A172 (cell line): ENCODE data around the gene NBEA. TPM values are rescaled to one million over a fixed set of nuclear protein-coding genes. Genes with fewer than 3 reads are reported as not detected.

Source experiments
- DNase-seq: peaks from one replicate; pipeline ENCODE4 v3.0.0-alpha.2; 2015; ENCODE audit warnings: low spot score
- total RNA-seq: library from RNA; depleted of rRNA; stranded (reverse); fragments of >200 nt; shearing (Covaris generic); gene quantifications from 2 replicates; pipeline ENCODE4 v1.2.3, GENCODE V29; 2014

NBEA gene
- total RNA-seq, 1 experiment from 2014 or later = 2.5 TPM

GRCh38 chr13:35501661-35502235 lies 559.7 kb downstream of the NBEA start:
- DNase-seq = no peak

GRCh38 chr13:35502456-35502855 lies 560.4 kb downstream of the NBEA start:
- no peak for DNase-seq

GRCh38 chr13:35512271-35512920 lies 570.3 kb downstream of the NBEA start:
- DNase-seq = peak; percentile 75

GRCh38 chr13:35514061-35514477 lies 572.0 kb downstream of the NBEA start:
- no peak for DNase-seq

GRCh38 chr13:35514801-35515502 lies 572.9 kb downstream of the NBEA start:
- DNase-seq = no peak

- peak; percentile 47 for DNase-seq
Measured at GRCh38 chr13:35518337-35518946, 576.4 kb downstream of the NBEA start.

- DNase-seq = no peak
Measured at GRCh38 chr13:35524171-35524570, 582.1 kb downstream of the NBEA start.

GRCh38 chr13:35526577-35526976 lies 584.5 kb downstream of the NBEA start:
- DNase-seq = no peak

GRCh38 chr13:35527451-35527850 lies 585.4 kb downstream of the NBEA start:
- DNase-seq = no peak

GRCh38 chr13:35530147-35530546 lies 588.1 kb downstream of the NBEA start:
- DNase-seq = no peak

GRCh38 chr13:35530581-35530980 lies 588.5 kb downstream of the NBEA start:
- DNase-seq = no peak

GRCh38 chr13:35531526-35531925 lies 589.5 kb downstream of the NBEA start:
- DNase-seq = no peak

GRCh38 chr13:35534343-35534742 lies 592.3 kb downstream of the NBEA start:
- no peak for DNase-seq

- DNase-seq = no peak
Measured at GRCh38 chr13:35548790-35549189, 606.7 kb downstream of the NBEA start.

GRCh38 chr13:35549481-35549880 lies 607.4 kb downstream of the NBEA start:
- peak; percentile 58 for DNase-seq

- no peak for DNase-seq
Measured at GRCh38 chr13:35552172-35552844, 610.2 kb downstream of the NBEA start.

- DNase-seq = no peak
Measured at GRCh38 chr13:35554972-35555623, 613.0 kb downstream of the NBEA start.

GRCh38 chr13:35557475-35557874 lies 615.4 kb downstream of the NBEA start:
- no peak for DNase-seq

GRCh38 chr13:35561540-35561939 lies 619.5 kb downstream of the NBEA start:
- DNase-seq = no peak

- no peak for DNase-seq
Measured at GRCh38 chr13:35565273-35565672, 623.2 kb downstream of the NBEA start.

GRCh38 chr13:35566340-35566739 lies 624.3 kb downstream of the NBEA start:
- no peak for DNase-seq
